Caki2 (cell line): ENCODE data around the gene TBC1D16. TPM values are rescaled to one million over a fixed set of nuclear protein-coding genes. Genes with fewer than 3 reads are reported as not detected.

ENCODE experiments used
- DNase-seq: peaks from one replicate; pipeline ENCODE4 v3.0.0-alpha.2; 2015; ENCODE audit warnings: low read depth
- in situ Hi-C: cut with HindIII; loops from 2 replicates; pipeline ENCODE4 v1.10.0; 2016; ENCODE audit warnings: low sequenced_read_pairs, low pct_unique_long_range_greater_than_20kb, mixed read lengths
- total RNA-seq: library from RNA; depleted of rRNA; stranded (reverse); fragments of >200 nt; shearing (Covaris generic); gene quantifications from 2 replicates; pipeline ENCODE4 v1.2.3, GENCODE V29; 2014; ENCODE audit warnings: low replicate concordance; rRNA removed

TBC1D16 gene, protein sequence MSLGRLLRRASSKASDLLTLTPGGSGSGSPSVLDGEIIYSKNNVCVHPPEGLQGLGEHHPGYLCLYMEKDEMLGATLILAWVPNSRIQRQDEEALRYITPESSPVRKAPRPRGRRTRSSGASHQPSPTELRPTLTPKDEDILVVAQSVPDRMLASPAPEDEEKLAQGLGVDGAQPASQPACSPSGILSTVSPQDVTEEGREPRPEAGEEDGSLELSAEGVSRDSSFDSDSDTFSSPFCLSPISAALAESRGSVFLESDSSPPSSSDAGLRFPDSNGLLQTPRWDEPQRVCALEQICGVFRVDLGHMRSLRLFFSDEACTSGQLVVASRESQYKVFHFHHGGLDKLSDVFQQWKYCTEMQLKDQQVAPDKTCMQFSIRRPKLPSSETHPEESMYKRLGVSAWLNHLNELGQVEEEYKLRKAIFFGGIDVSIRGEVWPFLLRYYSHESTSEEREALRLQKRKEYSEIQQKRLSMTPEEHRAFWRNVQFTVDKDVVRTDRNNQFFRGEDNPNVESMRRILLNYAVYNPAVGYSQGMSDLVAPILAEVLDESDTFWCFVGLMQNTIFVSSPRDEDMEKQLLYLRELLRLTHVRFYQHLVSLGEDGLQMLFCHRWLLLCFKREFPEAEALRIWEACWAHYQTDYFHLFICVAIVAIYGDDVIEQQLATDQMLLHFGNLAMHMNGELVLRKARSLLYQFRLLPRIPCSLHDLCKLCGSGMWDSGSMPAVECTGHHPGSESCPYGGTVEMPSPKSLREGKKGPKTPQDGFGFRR
- 25.8 and 27.0 TPM in 2 replicates for total RNA-seq

GRCh38 chr17:80035687-80035936 is at the start of gene TBC1D16:
TBC1D16 (minus strand) TSS chr17:80035872; CDS start chr17:80013547, 22,325 bp downstream.
- in situ Hi-C loops = no loop called here
- no peak for DNase-seq

DNA sequence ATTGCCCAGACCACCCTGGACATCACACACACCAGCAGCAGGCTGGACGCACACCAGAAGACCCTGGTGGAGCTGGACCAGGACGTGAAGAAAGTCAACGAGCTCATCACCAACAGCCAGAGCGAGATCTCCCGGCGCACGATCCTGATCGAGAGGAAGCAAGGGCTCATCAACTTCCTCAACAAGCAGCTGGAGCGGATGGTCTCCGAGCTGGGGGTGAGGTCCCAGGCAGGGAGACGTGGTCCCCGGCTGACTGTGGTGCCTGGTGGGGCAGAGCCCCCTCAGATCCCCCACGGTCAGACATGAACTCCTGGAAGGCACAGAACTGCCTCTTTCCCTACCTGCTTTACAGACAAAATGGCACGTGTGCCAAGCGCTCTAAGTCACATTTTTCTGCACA is 49.1 kb upstream of the TBC1D16 start:
- in situ Hi-C loops = no loop called here

DNA sequence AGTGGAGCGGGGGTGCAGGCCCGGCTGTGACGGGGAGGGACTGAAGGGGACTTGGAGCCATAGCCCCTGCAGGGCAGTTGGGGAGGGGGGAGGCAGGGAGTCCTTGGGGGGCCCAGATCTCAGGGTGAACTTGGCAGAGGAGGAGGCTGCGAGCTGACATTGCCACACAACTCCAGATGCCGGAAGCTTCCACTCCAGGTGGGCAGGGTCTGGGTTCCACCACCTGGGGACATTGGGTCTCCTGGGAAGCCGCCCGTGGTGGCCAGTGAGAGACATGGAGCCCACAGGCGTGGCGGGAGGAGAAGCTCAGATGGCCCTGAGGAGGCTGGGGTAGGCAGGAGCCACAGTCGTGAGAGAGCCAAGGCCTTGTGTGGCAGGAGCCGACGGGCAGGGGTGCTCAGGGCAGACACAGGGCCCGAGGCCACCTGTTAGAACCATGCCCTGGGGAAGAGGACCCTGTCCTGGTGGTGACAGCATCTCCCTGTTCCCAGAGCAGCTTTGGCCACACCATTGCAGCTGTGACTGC is 47.5 kb upstream of the TBC1D16 start:
- in situ Hi-C loops = no loop called here
- DNase-seq = no peak

More for the DNA sequence above, 49.1 kb upstream of the TBC1D16 start:
- DNase-seq = no peak

DNA sequence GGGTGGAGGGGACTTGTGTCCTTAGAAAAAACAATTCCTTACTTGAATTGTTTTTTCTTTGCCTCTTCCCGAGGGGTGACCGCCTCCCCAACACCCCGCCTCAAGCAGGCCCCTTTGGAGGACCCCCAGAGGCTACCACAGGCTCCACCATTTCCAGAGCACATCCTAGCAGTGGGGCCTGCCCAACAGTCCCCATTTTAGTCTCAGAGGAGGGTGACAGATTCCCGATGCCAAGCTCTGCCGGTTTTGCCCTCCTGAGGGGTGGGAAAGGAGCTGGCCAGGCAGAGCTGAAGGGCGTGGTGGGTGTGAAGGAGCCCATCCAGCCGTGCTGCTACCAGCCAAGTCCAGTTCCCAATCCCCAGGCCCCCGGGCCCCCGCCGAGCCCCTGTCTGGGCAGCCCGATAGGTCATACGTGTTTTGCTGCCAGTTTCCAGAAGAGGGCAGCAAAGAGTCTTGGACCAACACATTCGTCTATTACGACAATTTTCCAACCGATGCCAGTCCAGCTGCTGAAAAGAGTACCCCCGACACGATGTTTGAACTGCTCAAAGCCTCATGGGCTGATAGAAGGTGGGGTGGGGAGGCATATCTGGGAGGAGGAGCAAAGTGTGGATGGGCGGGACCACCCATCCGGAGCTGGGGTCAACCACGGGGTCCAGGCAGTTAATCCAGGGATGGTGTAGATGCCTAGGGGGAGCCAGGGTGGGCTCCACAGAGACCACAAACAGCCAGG is 46.9 kb upstream of the TBC1D16 start:
- DNase-seq = peak; percentile 25
- in situ Hi-C loops = no loop called here

- no peak for DNase-seq
- in situ Hi-C loops = no loop called here
Measured at GRCh38 chr17:80081596-80081995, 45.9 kb upstream of the TBC1D16 start.

GRCh38 chr17:80080081-80080480 is 44.4 kb upstream of the TBC1D16 start:
- in situ Hi-C loops = no loop called here

DNA sequence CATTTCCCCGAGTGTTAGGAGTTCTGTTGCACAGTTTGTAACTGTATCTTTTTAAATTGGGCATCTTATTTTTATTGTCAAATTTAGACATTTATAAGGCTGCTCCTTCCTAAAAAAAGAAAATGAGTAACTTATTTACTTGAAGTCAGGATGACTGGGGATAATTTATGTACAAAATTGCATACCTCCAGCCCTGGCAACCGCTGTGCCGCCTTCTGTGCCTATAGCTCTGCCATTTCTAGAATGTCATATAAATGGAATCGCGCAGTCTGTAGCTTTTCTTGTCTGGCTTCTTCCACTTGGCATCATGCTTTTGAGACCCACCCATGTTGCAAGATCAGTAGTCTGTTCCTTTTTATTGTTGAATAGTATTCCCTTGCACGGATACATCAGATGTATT is 36.7 kb upstream of the TBC1D16 start:
- in situ Hi-C loops = no loop called here
- no peak for DNase-seq

More at GRCh38 chr17:80080081-80080480, 44.4 kb upstream of the TBC1D16 start:
- no peak for DNase-seq

DNA sequence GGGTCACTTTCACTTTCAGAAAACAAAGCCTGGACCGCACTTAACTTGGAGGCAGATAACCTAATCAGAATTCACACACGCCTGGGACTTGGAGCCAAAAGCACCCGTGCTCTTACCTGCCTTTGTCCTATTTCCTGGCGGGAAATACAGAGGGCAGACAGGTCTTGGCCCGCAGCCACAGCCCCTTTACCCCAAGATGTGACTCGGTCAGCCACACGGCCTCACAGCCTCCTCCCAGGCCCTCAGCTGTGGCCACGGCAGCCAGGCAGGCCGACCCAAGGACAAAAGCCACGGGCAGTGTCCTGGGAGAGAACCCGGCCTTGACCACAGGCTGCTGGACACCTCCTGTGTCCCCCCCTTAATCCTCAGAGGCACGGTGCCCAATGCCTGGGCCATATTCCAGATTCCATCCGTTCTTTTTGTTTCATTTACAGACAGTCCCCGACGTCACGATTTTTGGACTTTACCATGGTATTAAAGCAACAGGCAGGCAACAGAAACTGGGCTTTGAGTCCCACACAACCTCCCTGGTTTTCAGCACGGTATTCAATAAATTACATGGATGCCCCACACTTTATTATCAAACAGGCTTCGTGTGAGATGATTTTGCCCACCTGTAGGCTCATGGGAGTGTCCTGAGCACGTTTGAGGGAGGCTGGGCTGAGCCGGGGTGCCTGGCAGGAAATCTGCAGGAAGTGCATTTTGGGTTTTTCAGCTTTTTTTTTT is 35.6 kb upstream of the TBC1D16 start:
- no peak for DNase-seq
- in situ Hi-C loops = no loop called here

GRCh38 chr17:80070375-80071115 is 34.9 kb upstream of the TBC1D16 start:
- DNase-seq = no peak
- in situ Hi-C loops = no loop called here

DNA sequence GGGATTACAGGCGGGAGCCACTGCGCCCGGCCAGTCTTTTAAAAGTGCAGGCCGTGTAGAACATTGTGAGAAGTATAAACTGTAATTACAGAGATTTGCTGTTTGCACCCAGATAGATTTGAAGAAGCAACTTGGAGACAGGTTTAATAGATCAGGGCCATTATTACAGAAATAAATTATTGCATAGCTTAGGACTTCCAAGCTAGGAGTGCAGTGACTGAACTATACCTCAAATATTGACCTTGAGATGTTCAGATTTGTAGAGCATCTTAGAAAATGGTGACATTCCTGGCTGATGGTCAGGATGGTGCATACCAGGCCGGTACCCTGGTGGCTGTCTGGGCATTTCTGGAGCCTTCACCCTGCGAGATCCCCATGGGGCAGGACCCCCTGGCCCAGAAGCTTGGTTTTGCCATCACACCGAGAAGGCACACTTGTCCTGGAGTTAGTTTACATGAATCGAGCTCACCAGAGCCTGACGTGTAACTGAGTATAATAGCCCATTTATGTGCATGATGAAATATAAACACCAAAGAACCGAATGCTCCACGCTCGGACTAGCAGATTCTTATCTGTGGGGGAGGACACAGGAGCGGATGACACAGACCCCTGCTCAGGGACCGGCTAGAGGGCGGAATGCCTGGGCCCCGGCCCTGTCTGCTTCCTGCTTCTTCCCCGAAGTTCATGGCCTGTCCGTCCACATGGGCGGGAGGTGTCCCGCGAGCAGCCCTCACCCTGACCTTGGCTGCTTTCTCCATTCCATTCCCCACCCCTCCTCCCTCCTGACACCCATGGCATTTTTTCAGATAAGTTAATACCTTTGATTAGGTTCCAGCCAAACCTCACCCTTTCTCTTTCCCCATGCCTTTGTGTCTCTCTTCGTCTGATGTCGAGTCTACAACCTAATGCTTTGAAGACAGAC is 32.9 kb upstream of the TBC1D16 start:
- DNase-seq = peak; percentile 94

DNA sequence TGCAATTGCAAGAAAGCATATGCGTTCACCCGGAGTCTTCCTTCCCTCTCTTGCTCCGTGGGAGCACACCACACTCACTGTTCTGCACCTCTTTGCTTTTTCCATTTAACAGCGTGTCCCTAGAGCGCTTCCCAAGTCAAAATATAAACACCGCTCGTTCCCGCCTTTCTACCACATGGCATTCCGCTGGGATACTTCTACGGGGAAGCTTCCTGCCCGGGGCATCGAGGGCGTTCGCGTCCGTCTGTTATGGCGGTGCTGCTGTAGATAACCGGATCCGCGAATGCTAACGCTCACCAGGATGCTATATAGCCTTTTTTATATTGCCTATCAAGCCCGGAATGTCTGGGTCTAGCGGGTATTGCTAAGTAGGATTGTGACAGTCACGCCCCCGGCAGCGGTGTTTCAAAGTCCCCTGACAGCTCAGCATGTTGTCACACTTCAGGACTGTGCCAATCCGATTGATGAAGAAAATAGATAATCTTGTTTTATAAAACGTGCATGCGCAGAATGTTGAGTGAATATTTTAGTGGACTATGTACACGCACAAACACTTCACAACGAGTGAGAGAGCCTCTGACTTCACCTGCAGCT is 31.8 kb upstream of the TBC1D16 start:
- in situ Hi-C loops = loop anchor here (10.0 kb wide), 1 partner anchor 77 kb away; the partner anchor contains the start of gene EIF4A3
- no peak for DNase-seq

More for the DNA sequence above, 32.9 kb upstream of the TBC1D16 start:
- in situ Hi-C loops = loop anchor here (10.0 kb wide), 1 partner anchor 76 kb away; the partner anchor contains the start of gene EIF4A3

DNA sequence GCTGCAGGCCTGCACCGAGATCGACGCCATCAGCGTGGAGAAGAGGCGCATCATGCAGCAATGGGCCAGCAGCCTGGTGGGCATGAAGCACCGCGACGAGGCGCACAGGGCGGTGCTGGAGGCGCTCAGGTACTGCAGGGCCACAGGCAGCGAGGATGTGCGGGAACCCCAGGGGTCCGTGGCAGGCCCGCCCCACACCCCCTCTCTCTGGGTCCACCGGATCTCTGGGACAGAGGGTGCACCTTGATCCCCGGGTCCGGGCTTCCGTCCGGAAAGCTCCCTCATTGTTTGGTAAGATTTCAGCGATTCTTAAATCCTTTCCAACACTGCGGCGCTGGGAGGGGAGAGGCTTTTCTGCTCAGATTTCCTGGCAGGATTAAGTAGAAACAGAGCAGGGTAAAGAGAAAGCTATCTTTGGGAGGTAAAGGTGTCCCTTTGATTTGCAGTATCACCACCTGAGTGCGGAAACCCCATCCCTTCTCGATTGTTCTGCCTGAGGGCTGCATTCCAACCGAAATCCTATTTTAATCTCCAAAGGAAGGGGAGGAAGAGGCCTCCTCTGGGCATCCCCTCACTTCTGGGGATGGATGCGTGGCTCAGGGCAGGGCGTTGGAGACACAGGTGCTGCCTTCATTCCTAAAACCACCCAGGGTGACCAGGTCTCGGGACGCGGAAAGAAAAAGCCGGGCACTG is 30.0 kb upstream of the TBC1D16 start:
- no peak for DNase-seq
- in situ Hi-C loops = loop anchor here (10.0 kb wide), 1 partner anchor 79 kb away; the partner anchor contains the start of gene EIF4A3

GRCh38 chr17:80064696-80065095 is 29.0 kb upstream of the TBC1D16 start:
- in situ Hi-C loops = loop anchor here (10.0 kb wide), 1 partner anchor 80 kb away; the partner anchor contains the start of gene EIF4A3
- DNase-seq = no peak

GRCh38 chr17:80063830-80064585 is 28.3 kb upstream of the TBC1D16 start:
- in situ Hi-C loops = loop anchor here (10.0 kb wide), 1 partner anchor 81 kb away; the partner anchor contains the start of gene EIF4A3
- DNase-seq = peak; percentile 86
